ENCODE results near the gene CRLF3.
"Not testable (repeated sequence)": the region's sequence is repeated elsewhere in the genome, so short reads cannot be mapped to it uniquely, and the experiment has no call there.

DNA sequence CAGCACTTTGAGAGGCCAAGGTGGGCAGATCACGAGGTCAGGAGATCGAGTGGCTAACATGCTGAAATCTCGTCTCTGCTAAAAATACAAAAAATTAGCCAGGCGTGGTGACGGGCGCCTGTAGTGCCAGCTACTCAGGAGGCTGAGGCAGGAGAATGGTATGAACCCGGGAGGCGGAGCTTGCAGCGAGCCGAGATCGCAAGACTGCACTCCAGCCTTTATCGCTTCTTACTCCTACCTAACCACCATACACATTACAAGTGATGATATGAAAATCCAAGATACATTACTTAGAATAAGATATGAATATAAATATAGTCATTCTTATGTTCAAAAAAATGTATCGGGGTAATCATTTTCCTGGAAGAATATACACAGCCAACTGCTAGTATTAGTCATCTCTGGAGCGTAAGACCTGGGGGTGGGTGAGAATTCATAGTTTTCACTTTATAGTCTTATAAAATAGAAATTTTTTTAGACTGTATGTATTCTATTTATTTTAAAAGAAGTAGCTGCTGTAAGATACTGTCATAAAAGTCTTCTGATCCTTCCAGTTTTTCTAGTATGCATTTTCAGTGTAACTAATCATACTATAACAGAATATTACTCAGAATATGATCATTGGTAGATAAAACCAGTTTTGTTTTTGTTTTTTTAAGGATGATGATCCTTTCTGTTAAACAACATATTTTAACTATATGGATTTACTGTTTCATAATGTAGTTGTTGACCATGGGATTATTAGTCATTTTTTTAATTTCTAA is 56.7 kb downstream of the CRLF3 start:
- TF ChIP-seq CTCF (IDR thresholded peaks at IDR 0.05; ENCODE audit: low read depth, low read length); EZH2phosphoT487 (IDR thresholded peaks at IDR 0.05; ENCODE audit: low read depth): not testable (repeated sequence)

Measured in OCI-LY3 (cell line).